HG03575 (cell line): ENCODE data around the gene EPHA7.

Experiments used
- ATAC-seq: cut with Tn5 transposase; IDR thresholded peaks from one replicate; pipeline ENCODE4 v1.9.1; 2021; ENCODE audit not compliant: unreplicated experiment, insufficient number of reproducible peaks, low FRiP score; ENCODE audit errors: extremely low read depth

Gene EPHA7

DNA sequence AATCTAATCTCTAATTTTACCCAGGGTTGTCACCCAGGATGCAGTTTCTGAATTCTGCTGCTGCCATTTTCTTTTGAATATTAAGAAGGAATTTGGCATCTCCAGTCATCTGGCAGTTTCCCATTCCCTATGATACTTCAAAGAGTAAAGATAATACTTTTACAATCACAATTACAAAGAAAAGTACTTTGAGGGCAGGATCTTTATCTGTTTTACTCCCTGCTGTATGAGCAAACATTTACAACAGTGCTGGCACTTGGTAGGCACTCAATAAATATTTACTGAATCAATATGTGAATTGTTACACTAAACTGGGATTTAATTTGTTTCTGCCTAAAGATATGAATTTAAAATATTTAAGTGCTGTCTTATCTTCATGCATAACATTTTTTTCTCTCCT, 224.9 kb downstream of the EPHA7 start:
- ATAC-seq = no peak

DNA sequence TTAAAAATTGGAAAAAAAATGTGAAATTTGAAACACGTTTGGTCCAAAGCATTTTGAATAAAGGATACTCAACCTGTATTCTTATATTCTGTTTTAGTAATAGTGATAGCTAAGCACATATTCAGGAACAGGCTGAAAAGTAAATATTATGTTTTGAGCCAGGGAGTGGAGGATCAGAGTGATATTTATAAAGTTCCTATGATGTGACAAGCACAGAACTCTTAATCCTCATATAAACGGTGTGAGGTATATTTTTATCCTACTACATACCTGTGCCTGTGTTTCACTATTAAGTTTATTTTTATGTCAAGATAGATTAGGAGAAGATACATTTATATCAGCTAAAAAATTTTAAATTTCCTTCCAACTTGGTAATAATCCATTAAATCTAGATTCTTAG, 225.5 kb downstream of the EPHA7 start:
- no peak for ATAC-seq
